Body of pancreas (tissue), 4 donors: Measurements from ENCODE around the gene CREG2.

Source experiments
- POLR2A ChIP-seq, 3 donors: fragments of 450-650 bp; IDR thresholded peaks; one replicate each; pipeline ENCODE4 v1.6.1; 2016; ENCODE audit warnings: antibody characterized with exemption in 3 of 3, mild to moderate bottlenecking in 2 of 3
- TF ChIP-seq, protein P1 (sequence below), 7 experiments: fragments of 450-650 bp in 4 of 7; fragments of 200-600 bp in 3 of 7; sonication (generic) in 3 of 7; IDR thresholded peaks; one replicate each; pipeline ENCODE4 v1.5.1; 2016 to 2019; ENCODE audit warnings: antibody characterized with exemption in 7 of 7

- TF ChIP-seq, protein P1, sequence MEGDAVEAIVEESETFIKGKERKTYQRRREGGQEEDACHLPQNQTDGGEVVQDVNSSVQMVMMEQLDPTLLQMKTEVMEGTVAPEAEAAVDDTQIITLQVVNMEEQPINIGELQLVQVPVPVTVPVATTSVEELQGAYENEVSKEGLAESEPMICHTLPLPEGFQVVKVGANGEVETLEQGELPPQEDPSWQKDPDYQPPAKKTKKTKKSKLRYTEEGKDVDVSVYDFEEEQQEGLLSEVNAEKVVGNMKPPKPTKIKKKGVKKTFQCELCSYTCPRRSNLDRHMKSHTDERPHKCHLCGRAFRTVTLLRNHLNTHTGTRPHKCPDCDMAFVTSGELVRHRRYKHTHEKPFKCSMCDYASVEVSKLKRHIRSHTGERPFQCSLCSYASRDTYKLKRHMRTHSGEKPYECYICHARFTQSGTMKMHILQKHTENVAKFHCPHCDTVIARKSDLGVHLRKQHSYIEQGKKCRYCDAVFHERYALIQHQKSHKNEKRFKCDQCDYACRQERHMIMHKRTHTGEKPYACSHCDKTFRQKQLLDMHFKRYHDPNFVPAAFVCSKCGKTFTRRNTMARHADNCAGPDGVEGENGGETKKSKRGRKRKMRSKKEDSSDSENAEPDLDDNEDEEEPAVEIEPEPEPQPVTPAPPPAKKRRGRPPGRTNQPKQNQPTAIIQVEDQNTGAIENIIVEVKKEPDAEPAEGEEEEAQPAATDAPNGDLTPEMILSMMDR (IDR thresholded peaks at IDR 0.05): no peak
- no peak for TF ChIP-seq POLR2A (IDR thresholded peaks at IDR 0.05)
Observed at GRCh38 chr2:101396316-101396717, 9.0 kb upstream of the CREG2 start.
